Stimulated activated naive CD8-positive, alpha-beta T cell treated with anti-CD3 and anti-CD28 coated beads, Interleukin-15, amount 100 ng/mL, for 72 hours (primary cell): ENCODE results near the gene MSI1.

ENCODE experiments used
- ATAC-seq: fragments of 150-1000 bp; cut with Tn5 transposase; 2 replicates; pipeline ENCODE4 v1.10.0; 2021; ENCODE audit warnings: mild to moderate bottlenecking, moderate library complexity
- DNase-seq, 2 donors: peaks; one replicate each; pipeline ENCODE4 v3.0.0; 2021 to 2022
- H3K27ac Mint-ChIP-seq, 2 donors: one replicate each; pipeline ENCODE4 v1.8.0; 2022; ENCODE audit warnings: mild to moderate bottlenecking in 2 of 2, mixed read lengths in 2 of 2, moderate library complexity in 2 of 2
- H3K27me3 Mint-ChIP-seq: one replicate; pipeline ENCODE4 v1.8.0; 2022; ENCODE audit warnings: mixed read lengths
- H3K4me1 Mint-ChIP-seq: one replicate; pipeline ENCODE4 v1.8.0; 2022; ENCODE audit warnings: mild to moderate bottlenecking, mixed read lengths
- H3K4me3 Mint-ChIP-seq, 2 donors: one replicate each; pipeline ENCODE4 v1.8.0; 2022; ENCODE audit warnings: mild to moderate bottlenecking in 2 of 2, mixed read lengths in 2 of 2, moderate library complexity in 1 of 2
- H3K9me3 Mint-ChIP-seq, 2 donors: one replicate each; pipeline ENCODE4 v1.8.0; 2022; ENCODE audit warnings: mixed read lengths in 2 of 2

Gene MSI1

GRCh38 chr12:120324841-120325417, 44.0 kb downstream of the MSI1 start:
- Mint-ChIP-seq H3K4me1 (peaks cover 12% of the 10 kb centered on the region), H3K27ac (no peak overlapping the region), H3K27me3 (peaks cover 10% of the 10 kb centered on the region), H3K4me3 (peak overlapping the region; percentile 85 to 94), H3K9me3 (no peaks in the 10 kb centered on the region)
- ATAC-seq (no peak), DNase-seq (no peak)

GRCh38 chr12:120323772-120324171, 45.2 kb downstream of the MSI1 start:
- ATAC-seq (no peak), DNase-seq (no peak)
- peaks cover 12% of the 10 kb centered on the region for H3K4me1 Mint-ChIP-seq
- no peak overlapping the region for H3K27ac Mint-ChIP-seq
- no peaks in the 10 kb centered on the region for H3K9me3 Mint-ChIP-seq
- no peak overlapping the region for H3K4me3 Mint-ChIP-seq
- peaks cover 10% of the 10 kb centered on the region for H3K27me3 Mint-ChIP-seq

- Mint-ChIP-seq H3K4me1 (peaks cover 20% of the 10 kb centered on the region), H3K27ac (no peak overlapping the region), H3K9me3 (no peaks in the 10 kb centered on the region), H3K27me3 (no peaks in the 10 kb centered on the region), H3K4me3 (no peak overlapping the region)
- ATAC-seq (no peak), DNase-seq (no peak)
Measured at GRCh38 chr12:120321382-120322202, 47.4 kb downstream of the MSI1 start.

GRCh38 chr12:120317224-120318105, 51.5 kb downstream of the MSI1 start:
- Mint-ChIP-seq H3K9me3 (no peaks in the 10 kb centered on the region), H3K27me3 (no peaks in the 10 kb centered on the region), H3K27ac (peak overlapping the region; percentile 98), H3K4me3 (peak overlapping the region; percentile 95), H3K4me1 (peaks cover 10% of the 10 kb centered on the region)
- DNase-seq = peak; percentile 100
- peak; percentile 100 for ATAC-seq

- H3K4me1 Mint-ChIP-seq = peaks cover 10% of the 10 kb centered on the region
- H3K27me3 Mint-ChIP-seq = no peaks in the 10 kb centered on the region
- ATAC-seq (peak; percentile 13), DNase-seq (no peak)
- peak overlapping the region; percentile 98 for H3K27ac Mint-ChIP-seq
- peak overlapping the region; percentile 95 for H3K4me3 Mint-ChIP-seq
- no peaks in the 10 kb centered on the region for H3K9me3 Mint-ChIP-seq
Measured at GRCh38 chr12:120316798-120317223, 52.2 kb downstream of the MSI1 start.

- no peak overlapping the region for H3K27ac Mint-ChIP-seq
- no peaks in the 10 kb centered on the region for H3K27me3 Mint-ChIP-seq
- DNase-seq (no peak), ATAC-seq (no peak)
- H3K4me3 Mint-ChIP-seq = no peak overlapping the region
- H3K9me3 Mint-ChIP-seq = no peaks in the 10 kb centered on the region
- peaks cover 10% of the 10 kb centered on the region for H3K4me1 Mint-ChIP-seq
Measured at GRCh38 chr12:120314220-120314619, 54.7 kb downstream of the MSI1 start.

GRCh38 chr12:120301962-120302815, 66.8 kb downstream of the MSI1 start, which contains the start of gene SIRT4:
Gene SIRT4 (plus strand): TSS chr12:120302321. CDS start chr12:120303562, 1,241 bp downstream.
- ATAC-seq (peak; percentile 99), DNase-seq (peak; percentile 84 to 87)
- Mint-ChIP-seq H3K9me3 (no peaks in the 10 kb centered on the region), H3K27me3 (no peaks in the 10 kb centered on the region), H3K4me3 (peak within 1 kb of the TSS; percentile 94 to 99), H3K4me1 (peaks cover 14% of the 10 kb centered on the region), H3K27ac (peak within 1 kb of the TSS; percentile 94 to 97)

- Mint-ChIP-seq H3K9me3 (no peaks in the 10 kb centered on the region), H3K4me3 (no peak within 1 kb of the TSS), H3K4me1 (no peaks in the 10 kb centered on the region), H3K27ac (no peak within 1 kb of the TSS), H3K27me3 (peaks cover 7% of the 10 kb centered on the region)
- DNase-seq (peak; percentile 88 to 90), ATAC-seq (peak; percentile 77)
Measured at GRCh38 chr12:120292661-120293531, 76.1 kb downstream of the MSI1 start, which contains the start of gene RNU4-1. Gene RNU4-1 (minus strand): TSS chr12:120293237.

GRCh38 chr12:120292411-120292660, 76.6 kb downstream of the MSI1 start:
- no peak overlapping the region for H3K27ac Mint-ChIP-seq
- ATAC-seq (peak; percentile 5), DNase-seq (no peak)
- H3K4me1 Mint-ChIP-seq = no peaks in the 10 kb centered on the region
- no peak overlapping the region for H3K4me3 Mint-ChIP-seq
- no peaks in the 10 kb centered on the region for H3K9me3 Mint-ChIP-seq
- H3K27me3 Mint-ChIP-seq = peaks cover 7% of the 10 kb centered on the region
